GM18870 (cell line): ENCODE data around the gene NRIP1.
"Not testable (repeated sequence)": the region's sequence is repeated elsewhere in the genome, so short reads cannot be mapped to it uniquely, and the experiment has no call there.

Experiments
- ATAC-seq: cut with Tn5 transposase; IDR thresholded peaks from one replicate; pipeline ENCODE4 v1.9.1; 2021; ENCODE audit warnings: moderate library complexity; ENCODE audit not compliant: unreplicated experiment

Gene NRIP1

DNA sequence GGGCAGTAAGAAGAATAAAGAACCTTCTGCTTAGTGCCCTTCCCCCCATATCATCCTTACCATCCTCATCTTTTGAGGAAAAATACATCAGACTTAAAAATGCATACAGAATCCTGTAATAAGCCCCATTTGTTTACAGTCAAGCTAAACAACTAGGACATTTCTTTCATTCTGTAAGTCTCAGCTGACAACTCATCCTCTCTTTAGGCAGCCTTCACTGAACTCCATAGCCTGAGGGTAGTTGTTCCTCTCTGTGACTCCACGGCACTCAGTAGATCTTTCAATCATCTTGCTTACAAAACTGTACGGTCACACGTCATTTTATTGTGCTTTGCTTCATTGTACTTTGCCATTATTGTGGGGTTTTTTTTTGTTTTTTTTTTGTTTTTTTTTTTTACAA, 82.5 kb downstream of the NRIP1 start:
- ATAC-seq = no peak

- ATAC-seq = no peak
Observed at GRCh38 chr21:14981246-14981645, 83.6 kb downstream of the NRIP1 start.

GRCh38 chr21:14979264-14979663, 85.5 kb downstream of the NRIP1 start:
- ATAC-seq = no peak

DNA sequence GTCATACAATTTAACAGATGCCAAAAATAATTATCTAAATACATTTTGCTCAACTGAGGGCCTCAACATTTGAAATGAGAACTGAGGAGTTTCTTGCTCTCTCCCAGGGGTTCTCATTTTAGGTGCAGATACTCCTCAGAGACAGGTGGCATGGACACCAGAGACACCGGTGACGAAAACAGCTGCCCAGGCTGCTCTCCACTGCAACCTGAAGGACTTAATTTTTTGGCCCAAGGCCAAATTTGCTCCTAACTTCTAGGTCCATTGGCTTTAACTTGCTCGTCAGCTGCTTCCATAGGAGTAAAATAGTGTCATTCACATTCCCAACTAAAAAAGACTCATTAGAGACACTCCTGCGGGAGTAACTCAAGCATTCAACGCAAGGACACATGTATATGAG, 87.0 kb downstream of the NRIP1 start:
- ATAC-seq = no peak

DNA sequence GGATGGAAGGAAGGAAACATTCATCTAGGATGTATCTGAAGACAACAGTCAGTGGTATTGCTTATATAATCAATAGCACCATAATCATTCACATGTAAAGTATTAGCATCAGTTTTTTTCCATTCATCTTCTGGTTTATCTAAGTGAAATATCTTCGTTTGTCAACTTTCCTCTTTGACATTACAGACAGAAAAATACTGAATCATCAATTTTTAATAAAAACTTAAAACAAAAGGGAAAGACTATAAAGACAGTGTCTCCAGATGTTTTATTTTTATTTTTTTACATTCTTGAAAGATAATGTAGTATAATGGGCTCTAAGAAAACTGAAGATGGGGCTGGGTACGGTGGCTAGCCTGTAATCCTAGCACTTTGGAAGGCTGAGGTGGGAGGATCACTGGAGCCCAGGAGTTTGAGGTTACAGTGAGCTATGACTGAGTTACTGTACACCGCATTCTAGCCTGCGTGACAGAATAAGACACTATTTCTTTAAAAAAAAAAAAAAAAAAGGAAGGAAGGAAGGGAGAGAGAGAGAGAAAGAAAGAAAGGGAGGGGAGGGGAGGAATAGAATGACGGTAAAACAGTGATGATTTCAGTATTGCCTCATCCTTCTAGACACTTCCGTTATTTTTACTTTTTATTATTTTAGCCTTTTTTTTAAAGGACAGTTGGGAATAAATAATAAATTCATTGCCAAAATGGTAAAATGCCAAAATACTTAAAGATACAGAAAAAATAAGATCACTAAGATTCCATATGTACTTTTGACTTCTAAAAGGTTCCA, 89.5 kb downstream of the NRIP1 start:
- no peak for ATAC-seq

DNA sequence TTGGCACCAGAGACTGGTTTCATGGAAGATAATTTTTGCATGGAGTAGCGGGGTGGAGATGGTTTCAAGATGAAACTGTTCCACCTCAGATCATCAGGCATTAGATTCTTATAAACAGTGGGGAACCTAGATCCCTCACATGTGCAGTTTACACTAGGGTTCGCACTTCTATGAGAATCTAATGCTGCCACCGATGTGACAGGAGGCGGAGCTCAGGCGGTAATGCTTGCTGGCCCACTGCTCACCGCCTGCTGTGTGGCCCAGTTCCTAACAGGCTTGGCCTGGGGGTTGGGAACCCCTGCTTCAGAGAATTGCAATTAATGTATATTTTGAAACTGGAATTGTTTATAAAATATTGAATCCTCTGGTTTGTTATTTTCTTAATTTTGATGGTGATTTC, 92.1 kb downstream of the NRIP1 start:
- ATAC-seq = no peak

- no peak for ATAC-seq
Observed at GRCh38 chr21:14968821-14969220, 96.0 kb downstream of the NRIP1 start.

DNA sequence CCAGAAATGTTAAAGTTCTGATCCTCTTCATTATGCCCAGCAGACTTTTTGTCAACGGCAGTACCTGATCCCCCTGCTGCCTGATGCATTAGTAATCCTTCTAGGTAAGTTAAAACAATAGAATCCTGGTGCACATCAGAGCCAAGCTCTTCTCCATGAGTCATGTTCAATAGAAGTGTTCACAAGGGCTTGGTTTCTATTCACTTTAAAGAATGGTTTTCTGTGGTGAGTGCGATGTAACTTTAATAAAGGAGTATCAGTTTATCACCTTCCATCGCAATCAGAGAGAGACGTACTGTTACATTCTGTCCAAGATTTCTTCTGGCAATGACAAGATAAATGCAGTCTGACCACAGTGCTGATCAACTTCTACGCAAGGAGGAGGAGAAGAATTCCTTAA, 96.8 kb downstream of the NRIP1 start:
- ATAC-seq = no peak

GRCh38 chr21:14964621-14965020, 100.2 kb downstream of the NRIP1 start:
- no peak for ATAC-seq

- no peak for ATAC-seq
Observed at GRCh38 chr21:14962217-14962616, 102.6 kb downstream of the NRIP1 start.

DNA sequence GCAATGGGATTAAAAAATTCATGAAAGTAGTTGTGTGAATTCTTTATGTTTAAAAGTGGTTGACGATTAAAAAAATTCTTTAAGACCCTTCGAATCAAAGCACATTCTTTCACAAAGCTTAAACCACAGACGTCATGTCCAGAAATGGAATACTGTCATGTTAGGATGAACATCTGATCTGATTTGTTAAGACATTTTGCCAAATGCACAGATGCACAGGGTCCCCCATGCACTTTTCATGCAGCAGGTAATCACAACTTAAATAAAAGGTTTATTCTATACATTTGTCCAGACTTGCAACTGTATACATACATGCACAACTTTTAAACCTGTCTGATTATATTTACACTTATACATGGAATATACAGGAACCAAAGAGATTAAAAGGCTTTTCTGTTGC, 103.3 kb downstream of the NRIP1 start:
- no peak for ATAC-seq

DNA sequence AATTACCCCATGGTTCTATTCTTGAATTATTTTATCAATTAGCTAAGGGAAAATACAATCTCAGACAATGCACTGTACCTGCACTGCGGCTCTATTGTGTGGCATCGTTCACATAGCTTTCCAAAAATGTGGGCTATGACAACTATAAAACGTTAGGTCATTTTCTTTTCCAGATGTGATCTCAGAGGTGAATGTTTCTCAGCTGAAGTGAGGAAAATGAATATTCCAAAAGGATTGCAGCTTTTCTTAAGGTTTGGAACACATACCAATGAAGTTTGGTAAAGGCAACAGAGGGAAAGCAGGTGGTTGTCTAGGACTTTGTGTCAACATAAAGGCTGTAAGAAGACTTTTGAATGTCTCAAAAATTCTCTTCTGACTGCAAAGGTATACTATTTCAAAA, 105.5 kb downstream of the NRIP1 start:
- ATAC-seq = no peak

DNA sequence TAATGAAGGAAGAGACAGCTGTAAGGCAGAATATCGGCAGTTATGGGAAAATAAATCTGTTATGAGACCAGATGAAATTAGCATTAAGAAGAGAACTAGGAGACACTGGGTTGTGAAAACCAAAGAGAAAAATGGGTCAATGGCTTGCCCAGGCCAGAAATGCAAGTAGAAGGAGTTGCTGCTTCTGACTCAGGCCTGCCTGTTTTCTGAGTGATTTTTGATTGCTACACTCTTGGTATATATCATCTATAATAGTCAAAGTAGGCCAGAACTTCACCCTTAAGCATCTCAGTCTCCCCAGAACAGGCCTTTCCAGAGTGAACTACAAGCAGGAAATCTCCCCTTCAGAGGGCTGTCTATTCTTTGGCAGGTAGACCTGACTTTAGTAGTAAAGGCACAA, 107.0 kb downstream of the NRIP1 start:
- ATAC-seq = no peak

DNA sequence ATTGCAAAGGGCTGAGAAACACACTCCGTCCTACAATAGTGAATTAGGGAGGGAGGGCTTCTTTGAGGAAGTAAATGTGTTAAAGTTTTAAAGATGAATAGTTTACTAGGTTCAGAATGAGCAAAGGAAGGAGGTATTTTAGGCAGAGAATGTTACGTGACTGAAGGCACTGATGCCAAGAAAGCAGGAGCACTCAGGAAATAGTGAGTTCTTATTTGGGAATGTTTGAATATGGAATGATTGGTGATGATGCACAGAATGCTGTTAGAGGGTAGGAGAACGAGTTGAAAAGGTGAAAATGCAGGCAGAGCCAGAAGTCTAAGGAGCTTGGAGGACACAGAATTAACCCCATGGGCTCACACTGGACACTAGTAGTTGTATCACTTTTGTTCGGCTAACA, 108.0 kb downstream of the NRIP1 start:
- no peak for ATAC-seq

- ATAC-seq = no peak
Observed at GRCh38 chr21:14955936-14956520, 108.8 kb downstream of the NRIP1 start.

DNA sequence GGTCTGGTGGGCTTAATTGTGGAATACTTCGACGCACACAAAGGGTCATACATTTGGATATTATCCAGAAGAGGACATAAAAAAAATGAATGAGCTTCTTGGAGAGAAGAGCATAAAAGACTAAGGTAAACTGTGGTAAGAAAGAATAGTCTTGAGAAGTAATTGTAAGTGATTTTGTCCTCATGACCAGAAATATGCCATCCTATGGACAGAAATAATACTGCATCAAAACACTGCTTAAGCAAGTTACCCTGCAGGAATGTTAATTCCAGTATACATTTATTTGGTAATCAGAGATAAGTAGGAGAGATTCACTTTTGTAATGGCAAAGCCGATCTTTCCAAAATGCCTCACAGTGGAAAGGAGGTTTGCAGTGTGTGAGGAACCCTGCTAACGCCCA, 111.9 kb downstream of the NRIP1 start:
- no peak for ATAC-seq

DNA sequence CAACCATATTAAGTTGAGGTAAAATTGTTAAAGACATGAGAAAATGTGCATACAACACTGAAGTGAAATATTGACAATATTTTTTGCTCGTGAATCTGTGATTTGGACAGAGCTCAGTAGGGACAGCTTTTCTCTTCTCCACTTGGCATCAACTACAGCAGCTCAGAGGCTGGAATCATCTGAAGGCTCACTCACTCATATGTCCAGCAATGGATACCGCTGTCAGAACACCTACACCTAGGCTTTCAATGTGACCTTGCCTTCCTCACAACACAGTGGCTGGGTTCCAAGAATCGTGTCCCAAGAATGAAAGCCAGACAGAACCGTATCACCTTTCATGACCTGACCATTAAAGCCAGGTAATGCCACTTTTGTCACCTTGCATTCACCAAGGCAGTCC, 115.2 kb downstream of the NRIP1 start:
- no peak for ATAC-seq

DNA sequence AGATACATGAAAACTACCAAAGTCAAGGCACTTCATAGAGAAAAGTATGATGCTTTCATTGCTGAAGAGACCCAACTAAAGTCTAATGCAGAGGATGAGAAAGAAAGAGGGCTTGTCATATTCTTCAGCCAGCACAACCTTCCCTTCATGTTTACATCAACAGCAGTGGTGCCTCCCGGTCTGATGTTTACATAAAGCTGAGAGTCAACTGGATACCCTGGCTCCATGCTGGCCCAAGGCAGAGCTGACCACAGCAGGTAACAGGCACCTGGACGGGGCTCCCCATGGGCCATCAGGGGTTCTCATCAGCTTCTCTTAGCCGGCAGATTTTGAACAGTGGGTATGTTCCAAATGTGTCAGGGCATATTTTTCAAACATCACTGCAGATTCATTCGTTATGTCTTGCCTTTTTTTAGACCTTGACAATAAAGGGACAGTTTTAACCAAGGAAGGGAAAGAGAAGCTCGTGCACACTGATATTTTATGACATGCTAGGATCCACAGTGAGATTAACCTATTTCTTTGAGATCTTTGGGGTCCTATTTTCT, 117.1 kb downstream of the NRIP1 start:
- no peak for ATAC-seq

DNA sequence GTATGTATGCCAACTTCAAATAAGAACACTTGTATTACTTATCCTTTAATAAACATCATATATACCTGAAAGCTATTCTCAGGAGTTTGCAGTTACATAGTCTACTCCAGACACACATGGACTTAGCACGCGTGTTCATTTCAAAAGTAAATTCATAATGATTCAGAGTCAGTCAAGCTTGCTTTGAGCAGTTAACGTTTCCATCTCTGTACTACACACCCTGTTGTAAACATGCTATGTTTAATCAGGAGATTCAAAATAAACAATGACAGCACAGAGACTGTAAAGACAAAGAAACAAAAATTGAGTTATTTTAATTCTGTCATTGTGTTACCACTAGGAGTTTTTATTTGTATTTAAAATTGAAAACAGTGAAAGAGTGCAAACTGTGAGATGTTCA, 119.6 kb downstream of the NRIP1 start:
- ATAC-seq = no peak

- ATAC-seq = no peak
Observed at GRCh38 chr21:14943616-14944015, 121.2 kb downstream of the NRIP1 start.

GRCh38 chr21:14942801-14943490, 121.9 kb downstream of the NRIP1 start:
- no peak for ATAC-seq

DNA sequence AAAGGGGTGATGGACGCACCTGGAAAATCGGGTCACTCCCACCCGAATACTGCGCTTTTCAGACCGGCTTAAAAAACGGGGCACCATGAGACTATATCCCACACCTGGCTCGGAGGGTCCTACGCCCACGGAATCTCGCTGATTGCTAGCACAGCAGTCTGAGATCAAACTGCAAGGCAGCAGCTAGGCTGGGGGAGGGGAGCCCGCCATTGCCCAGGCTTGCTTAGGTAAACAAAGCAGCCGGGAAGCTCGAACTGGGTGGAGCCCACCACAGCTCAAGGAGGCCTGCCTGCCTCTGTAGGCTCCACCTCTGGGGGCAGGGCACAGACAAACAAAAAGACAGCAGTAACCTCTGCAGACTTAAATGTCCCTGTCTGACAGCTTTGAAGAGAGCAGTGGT, 137.5 kb downstream of the NRIP1 start:
- ATAC-seq = not testable (repeated sequence)
